Measurements from ENCODE around the gene CLSTN1.

- TF ChIP-seq KDM5B (CRISPR knock-in tag; IDR thresholded peaks at IDR 0.05; ENCODE audit: borderline replicate concordance) (no peak), JDP2 (CRISPR knock-in tag; IDR thresholded peaks at IDR 0.05; ENCODE audit: borderline replicate concordance) (no peak), ZNF282 (IDR thresholded peaks at IDR 0.05; ENCODE audit: partially characterized antibody) (no peak), SMAD3 (CRISPR knock-in tag; IDR thresholded peaks at IDR 0.05) (no peak), ZNF510 (CRISPR knock-in tag; IDR thresholded peaks at IDR 0.05; ENCODE audit: low read depth) (no peak), ZNF12 (CRISPR knock-in tag; IDR thresholded peaks at IDR 0.05) (no peak), NPAS2 (CRISPR knock-in tag; IDR thresholded peaks at IDR 0.05; ENCODE audit: borderline replicate concordance) (no peak), ZNF556 (CRISPR knock-in tag; IDR thresholded peaks at IDR 0.05; ENCODE audit: borderline replicate concordance) (no peak), ZBTB44 (CRISPR knock-in tag; IDR thresholded peaks at IDR 0.05) (no peak), MIXL1 (CRISPR knock-in tag; IDR thresholded peaks at IDR 0.05) (no peak), FOXM1 (CRISPR knock-in tag; IDR thresholded peaks at IDR 0.05) (no peak), ZNF138 (CRISPR knock-in tag; IDR thresholded peaks at IDR 0.05; ENCODE audit: low read depth) (no peak)
- TF ChIP-seq, protein P1, sequence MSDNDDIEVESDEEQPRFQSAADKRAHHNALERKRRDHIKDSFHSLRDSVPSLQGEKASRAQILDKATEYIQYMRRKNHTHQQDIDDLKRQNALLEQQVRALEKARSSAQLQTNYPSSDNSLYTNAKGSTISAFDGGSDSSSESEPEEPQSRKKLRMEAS (IDR thresholded peaks at IDR 0.05), result no peak
- TF ChIP-seq, protein P2, sequence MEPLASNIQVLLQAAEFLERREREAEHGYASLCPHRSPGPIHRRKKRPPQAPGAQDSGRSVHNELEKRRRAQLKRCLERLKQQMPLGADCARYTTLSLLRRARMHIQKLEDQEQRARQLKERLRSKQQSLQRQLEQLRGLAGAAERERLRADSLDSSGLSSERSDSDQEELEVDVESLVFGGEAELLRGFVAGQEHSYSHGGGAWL (CRISPR knock-in tag; IDR thresholded peaks at IDR 0.05), result no peak
These were observed 96.7 kb downstream of the CLSTN1 start for GRCh38 chr1:9726905-9727595.

Measured in HepG2 (cell line).